IMR-90 (cell line): Measurements from ENCODE around the gene POLRMT. TPM values are rescaled to one million over a fixed set of nuclear protein-coding genes. Genes with fewer than 3 reads are reported as not detected.

ENCODE experiments used
- ATAC-seq: fragments of 200-7000 bp; cut with Tn5 transposase; 2 replicates; pipeline ENCODE4 v1.9.1; 2020; ENCODE audit warnings: low read depth, mild to moderate bottlenecking, moderate library complexity
- BruUV-seq: library from RNA; stranded (reverse); fragments of 400-500 nt; replicated peaks from 2 replicates; lab custom pipeline; 2021; lab: Mats Ljungman, UMichigan
- CTCF ChIA-PET: fragments of 300-600 bp; formaldehyde crosslinking; extraction: SDS; loops from one replicate; lab custom pipeline; 2021; ENCODE audit warnings: antibody characterized with exemption; lab: Yijun Ruan, JAX
- POLR2A ChIA-PET: fragments of 300-600 bp; sonication (Branson Sonifier 250); formaldehyde crosslinking; loops from one replicate; lab custom pipeline; 2022; ENCODE audit warnings: antibody characterized with exemption; ENCODE audit not compliant: unreplicated experiment; lab: Charles Lee
- DNase-seq: peaks from one replicate; pipeline ENCODE4 v3.0.0; 2013
- H2AFZ ChIP-seq: replicated peaks from 2 replicates; pipeline ENCODE3; 2013; ENCODE audit warnings: low read length, mild to moderate bottlenecking; ENCODE audit not compliant: poor library complexity
- H2AK5ac ChIP-seq: 2 replicates; pipeline ENCODE4 v1.6.1; 2013; ENCODE audit warnings: low read depth, low read length, inconsistent platforms
- H2AK9ac ChIP-seq: replicated peaks from 2 replicates; pipeline ENCODE3; 2013; ENCODE audit warnings: mild to moderate bottlenecking, low read depth, low read length, moderate library complexity; ENCODE audit not compliant: poor library complexity
- H2BK120ac ChIP-seq: 2 replicates; pipeline ENCODE4 v1.6.1; 2013; ENCODE audit warnings: low read depth, low read length, inconsistent platforms
- H2BK15ac ChIP-seq: 3 replicates; pipeline ENCODE4 v1.6.1; 2013; ENCODE audit warnings: low read depth, low read length, inconsistent platforms
- H2BK20ac ChIP-seq: 2 replicates; pipeline ENCODE4 v1.6.1; 2013; ENCODE audit warnings: low read depth, mild to moderate bottlenecking, inconsistent platforms, low read length, moderate library complexity
- H2BK5ac ChIP-seq: 2 replicates; pipeline ENCODE4 v1.6.1; 2013; ENCODE audit warnings: mild to moderate bottlenecking, low read depth, low read length, inconsistent platforms; ENCODE audit not compliant: poor library complexity, severe bottlenecking
- H3K14ac ChIP-seq: replicated peaks from 2 replicates; pipeline ENCODE4 v1.6.1; 2013; ENCODE audit warnings: low read depth, low read length, inconsistent platforms
- H3K18ac ChIP-seq: 2 replicates; pipeline ENCODE4 v1.6.1; 2013; ENCODE audit warnings: low read depth, low read length, control low read depth
- H3K23ac ChIP-seq: 2 replicates; pipeline ENCODE4 v1.6.1; 2013; ENCODE audit warnings: low read depth, low read length, inconsistent platforms
- H3K27ac ChIP-seq: 2 replicates; pipeline ENCODE4 v1.5.1; 2013; ENCODE audit warnings: mild to moderate bottlenecking, control low read depth, low read length; ENCODE audit not compliant: insufficient read depth
- H3K27me3 ChIP-seq: 2 replicates; pipeline ENCODE4 v1.6.1; 2013; ENCODE audit warnings: low read length; ENCODE audit not compliant: control insufficient read depth, insufficient read depth
- H3K36me3 ChIP-seq: 2 replicates; pipeline ENCODE4 v1.6.1; 2013; ENCODE audit warnings: low read length, mixed read lengths; ENCODE audit not compliant: control insufficient read depth, insufficient read depth
- H3K4ac ChIP-seq: 2 replicates; pipeline ENCODE4 v1.6.1; 2013; ENCODE audit warnings: low read depth, low read length, inconsistent platforms
- H3K4me1 ChIP-seq: 2 replicates; pipeline ENCODE4 v1.6.1; 2013; ENCODE audit warnings: low read length, mixed read lengths; ENCODE audit not compliant: control insufficient read depth, insufficient read depth
- H3K4me2 ChIP-seq: 2 replicates; pipeline ENCODE4 v1.6.1; 2013; ENCODE audit warnings: low read depth, mild to moderate bottlenecking, control low read depth, low read length, moderate library complexity
- H3K4me3 ChIP-seq: 2 replicates; pipeline ENCODE4 v1.5.1; 2013; ENCODE audit warnings: low read depth, mild to moderate bottlenecking, control low read depth, low read length, moderate library complexity; ENCODE audit not compliant: insufficient read depth
- H3K56ac ChIP-seq: 2 replicates; pipeline ENCODE4 v1.6.1; 2013; ENCODE audit warnings: low read length, inconsistent platforms; ENCODE audit not compliant: insufficient read depth; ENCODE audit errors: extremely low read depth
- H3K79me1 ChIP-seq, 2 experiments: 2 replicates each; pipeline ENCODE4 v1.6.1; 2013; ENCODE audit warnings: low read length in 2 of 2, inconsistent platforms in 1 of 2, low read depth in 1 of 2
- H3K9ac ChIP-seq: 2 replicates; pipeline ENCODE4 v1.6.1; 2013; ENCODE audit warnings: low read depth, low read length, control low read depth
- H3K9me1 ChIP-seq: 2 replicates; pipeline ENCODE4 v1.6.1; 2013; ENCODE audit warnings: low read length, inconsistent platforms; ENCODE audit not compliant: insufficient read depth
- H3K9me3 ChIP-seq: 2 replicates; pipeline ENCODE4 v1.6.1; 2013; ENCODE audit warnings: low read length; ENCODE audit not compliant: control insufficient read depth, insufficient read depth
- H4K20me1 ChIP-seq: 2 replicates; pipeline ENCODE4 v1.6.1; 2013; ENCODE audit warnings: low read length, inconsistent platforms; ENCODE audit not compliant: insufficient read depth
- H4K5ac ChIP-seq: 2 replicates; pipeline ENCODE4 v1.6.1; 2013; ENCODE audit warnings: mild to moderate bottlenecking, low read depth, low read length, control low read depth
- H4K8ac ChIP-seq, 2 experiments: 2 replicates each; pipeline ENCODE4 v1.6.1; 2013; ENCODE audit warnings: low read depth in 2 of 2, low read length in 2 of 2, control low read depth in 1 of 2, inconsistent platforms in 1 of 2
- H4K91ac ChIP-seq: 2 replicates; pipeline ENCODE4 v1.6.1; 2013; ENCODE audit warnings: low read depth, low read length, inconsistent platforms; ENCODE audit not compliant: insufficient read depth
- BHLHE40 ChIP-seq: fragments of 150-350 bp; IDR thresholded peaks from 2 replicates; pipeline ENCODE4 v1.6.1; 2016; ENCODE audit warnings: mild to moderate bottlenecking, low read depth, low read length
- FOS ChIP-seq: fragments of 150-350 bp; IDR thresholded peaks from 2 replicates; pipeline ENCODE4 v1.6.1; 2016; ENCODE audit warnings: low read depth, low read length
- MAFK ChIP-seq: IDR thresholded peaks from 2 replicates; pipeline ENCODE4 v1.6.1; 2012; ENCODE audit warnings: low read depth, low read length, improper control_type of control experiment
- MAZ ChIP-seq: IDR thresholded peaks from 2 replicates; pipeline ENCODE4 v1.6.1; 2012; ENCODE audit warnings: low read depth, mild to moderate bottlenecking, low read length, improper control_type of control experiment, moderate library complexity, borderline replicate concordance
- MXI1 ChIP-seq: IDR thresholded peaks from 2 replicates; pipeline ENCODE4 v1.6.1; 2012; ENCODE audit warnings: low read depth, mild to moderate bottlenecking, low read length, moderate library complexity, borderline replicate concordance
- NFE2L2 ChIP-seq: fragments of 150-350 bp; IDR thresholded peaks from 2 replicates; pipeline ENCODE4 v1.6.1; 2016; ENCODE audit warnings: low read depth, mild to moderate bottlenecking, low read length
- POLR2A ChIP-seq: IDR thresholded peaks from 2 replicates; pipeline ENCODE4 v1.6.1; 2012; ENCODE audit warnings: mild to moderate bottlenecking, low read depth, low read length
- RCOR1 ChIP-seq: IDR thresholded peaks from 2 replicates; pipeline ENCODE4 v1.6.1; 2012; ENCODE audit warnings: mild to moderate bottlenecking, low read length, improper control_type of control experiment; ENCODE audit not compliant: insufficient replicate concordance
- SMC3 ChIP-seq: fragments of 150-350 bp; IDR thresholded peaks from 2 replicates; pipeline ENCODE4 v1.6.1; 2016; ENCODE audit warnings: low read depth, mild to moderate bottlenecking, antibody characterized with exemption, low read length, moderate library complexity
- WGBS, 2 experiments: methylation state at CpG; one replicate each; pipeline versions ENCODE4 v1.1.5 to v1.1.7; 2013; ENCODE audit warnings: missing lambda C conversion rate in 2 of 2; ENCODE audit not compliant: insufficient read length in 1 of 2; ENCODE audit errors: extremely low coverage in 2 of 2; 5-methylcytosine and 5-hydroxymethylcytosine counted together
- dilution Hi-C: fragments of 300-500 bp; cut with HindIII; formaldehyde crosslinking; loops from one replicate; pipeline ENCODE4 v1.14.3; 2018; ENCODE audit warnings: low sequenced_read_pairs; ENCODE audit not compliant: unreplicated experiment
- in situ Hi-C: fragments of 300-500 bp; cut with MboI; formaldehyde crosslinking; loops from 3 replicates; pipeline ENCODE4 v1.14.3; 2019; ENCODE audit warnings: low sequenced_read_pairs, inconsistent platforms, mixed read lengths
- intact Hi-C: fragments of 100-400 bp; cut with micrococcal nuclease; formaldehyde crosslinking; loops from 2 replicates; pipeline ENCODE4 v1.10.0; 2022
- polyA plus RNA-seq, 3 experiments: library from polyadenylated mRNA; depleted of rRNA; stranded (reverse); fragments of >200 nt; gene quantifications; 2 replicates each; pipeline ENCODE4 v1.2.3, GENCODE V29; 2012; ENCODE audit warnings: low replicate concordance in 1 of 3
- total RNA-seq: library from RNA; depleted of rRNA; stranded (reverse); fragments of >200 nt; gene quantifications from 2 replicates; pipeline ENCODE4 v1.2.3, GENCODE V29; 2012
- TF ChIP-seq, protein P1 (sequence below): fragments of 150-350 bp; IDR thresholded peaks from 2 replicates; pipeline ENCODE4 v1.6.1; 2016; ENCODE audit warnings: low read depth, mild to moderate bottlenecking, low read length, moderate library complexity, borderline replicate concordance
- TF ChIP-seq, protein P2 (sequence below): fragments of 150-350 bp; IDR thresholded peaks from 2 replicates; pipeline ENCODE4 v1.6.1; 2017; ENCODE audit warnings: mild to moderate bottlenecking, antibody characterized with exemption, low read length, low read depth

POLRMT gene
- total and polyA plus RNA-seq, 2 of the 4 experiments (the other 2 are of a cell fraction): 9.9 to 29.6 TPM

DNA sequence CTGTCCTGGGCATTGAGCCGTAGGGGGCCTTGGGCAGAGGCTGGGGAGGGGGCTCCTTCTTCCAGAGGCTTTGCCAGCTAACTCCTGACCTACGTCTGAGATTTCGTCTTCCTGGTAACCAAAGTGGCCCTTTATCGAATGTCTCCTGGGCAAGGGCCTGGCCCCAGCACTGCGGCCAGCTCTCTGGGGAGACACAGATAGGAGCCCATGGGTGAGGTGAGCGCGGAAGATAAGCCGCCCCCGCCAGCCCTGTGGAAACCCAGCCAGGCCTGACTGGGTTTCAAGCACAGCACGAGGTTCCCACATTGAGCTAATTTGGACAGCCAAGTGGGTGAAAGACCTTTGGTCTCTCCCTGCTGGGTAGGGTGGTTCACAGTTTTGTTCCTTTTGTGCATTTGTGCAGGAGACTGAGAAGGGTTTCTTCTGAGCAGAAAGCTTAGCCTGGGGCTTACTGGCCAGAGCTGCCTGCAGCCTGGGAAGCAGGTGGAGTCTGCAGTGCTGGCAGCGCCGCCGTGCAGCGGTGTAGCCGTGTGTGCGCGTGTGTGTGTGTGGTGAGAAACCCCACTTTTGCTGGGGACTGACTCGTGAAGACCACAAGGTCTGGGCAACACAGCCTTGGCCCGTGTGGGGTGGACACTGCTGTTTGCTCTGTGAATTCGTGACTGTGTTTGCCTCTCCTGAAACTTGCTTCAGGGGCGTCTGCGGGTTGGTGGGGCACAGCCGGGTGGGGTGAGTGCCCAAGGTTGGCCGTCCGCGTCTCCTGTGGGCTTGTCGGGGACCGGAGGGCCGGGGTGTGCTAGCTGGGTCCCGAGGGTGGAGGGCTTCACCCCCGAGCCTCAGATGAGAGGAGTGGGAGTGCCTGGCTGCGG lies 58.4 kb downstream of the POLRMT start:
- ChIA-PET CTCF (interaction anchor here (0.7 kb wide), 1 partner anchor 146 kb away, joined by 3 read pairs; no protein-coding TSS in a partner anchor), POLR2A (no interaction called here)
- Histone ChIP-seq H2BK120ac (no peak overlapping the region), H3K18ac (no peak overlapping the region), H3K23ac (no peak overlapping the region), H3K4me1 (peaks cover 26% of the 10 kb centered on the region), H3K36me3 (peaks cover 5% of the 10 kb centered on the region; the same call in 1 of the 2 replicates), H4K20me1 (peaks cover 69% of the 10 kb centered on the region), H3K56ac (no peak overlapping the region), H3K4ac (0 out of 2 replicates have a peak overlapping the region, but pooled peaks have one; percentile 0), H3K9me3 (no peaks in the 10 kb centered on the region), H3K14ac (no peak overlapping the region), H4K5ac (no peak overlapping the region), H3K9me1 (peaks cover 11% of the 10 kb centered on the region; the same call in 1 of the 2 replicates), H3K27ac (0 out of 2 replicates have a peak overlapping the region, but pooled peaks have one; percentile 8), H2BK15ac (no peak overlapping the region), H3K79me1 (peaks cover 0 to 61% of the 10 kb centered on the region in 2 experiments; a peak in 2 of 4 replicates), H4K8ac (no peak overlapping the region), H3K4me3 (0 out of 2 replicates have a peak overlapping the region, but pooled peaks have one; percentile 10), H2BK20ac (no peak overlapping the region), H2BK5ac (no peak overlapping the region), H3K9ac (peak overlapping the region; percentile 9; the same call in 1 of the 2 replicates), H3K27me3 (no peaks in the 10 kb centered on the region), H4K91ac (no peak overlapping the region), H2AFZ (no peak overlapping the region), H2AK5ac (no peak overlapping the region), H3K4me2 (peak overlapping the region; percentile 62), H2AK9ac (peak overlapping the region; percentile 19)
- peak; percentile 59 for DNase-seq
- BruUV-seq: no TSS peak
- no peak for TF ChIP-seq FOS
- TF ChIP-seq, protein P1, sequence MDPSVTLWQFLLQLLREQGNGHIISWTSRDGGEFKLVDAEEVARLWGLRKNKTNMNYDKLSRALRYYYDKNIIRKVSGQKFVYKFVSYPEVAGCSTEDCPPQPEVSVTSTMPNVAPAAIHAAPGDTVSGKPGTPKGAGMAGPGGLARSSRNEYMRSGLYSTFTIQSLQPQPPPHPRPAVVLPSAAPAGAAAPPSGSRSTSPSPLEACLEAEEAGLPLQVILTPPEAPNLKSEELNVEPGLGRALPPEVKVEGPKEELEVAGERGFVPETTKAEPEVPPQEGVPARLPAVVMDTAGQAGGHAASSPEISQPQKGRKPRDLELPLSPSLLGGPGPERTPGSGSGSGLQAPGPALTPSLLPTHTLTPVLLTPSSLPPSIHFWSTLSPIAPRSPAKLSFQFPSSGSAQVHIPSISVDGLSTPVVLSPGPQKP: no peak
- no peak for TF ChIP-seq MAFK
- TF ChIP-seq BHLHE40: no peak
- TF ChIP-seq POLR2A: no peak
- no peak for TF ChIP-seq MXI1
- TF ChIP-seq, protein P2, sequence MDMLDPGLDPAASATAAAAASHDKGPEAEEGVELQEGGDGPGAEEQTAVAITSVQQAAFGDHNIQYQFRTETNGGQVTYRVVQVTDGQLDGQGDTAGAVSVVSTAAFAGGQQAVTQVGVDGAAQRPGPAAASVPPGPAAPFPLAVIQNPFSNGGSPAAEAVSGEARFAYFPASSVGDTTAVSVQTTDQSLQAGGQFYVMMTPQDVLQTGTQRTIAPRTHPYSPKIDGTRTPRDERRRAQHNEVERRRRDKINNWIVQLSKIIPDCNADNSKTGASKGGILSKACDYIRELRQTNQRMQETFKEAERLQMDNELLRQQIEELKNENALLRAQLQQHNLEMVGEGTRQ: no peak
- no peak for TF ChIP-seq NFE2L2
- TF ChIP-seq MAZ: no peak
- TF ChIP-seq RCOR1: no peak
- no peak for TF ChIP-seq SMC3
- intact Hi-C loops: no loop called here
- WGBS, 2 experiments: 16% methylated on average over 11 of the region's 32 CpGs; no CpG with 5 or more reads in 1 of the 2 experiments
- no peak for ATAC-seq
- dilution Hi-C loops: no loop called here
- in situ Hi-C loops: no loop called here
